Parathyroid adenoma (tissue), 2 donors: ENCODE data around the gene NME2.

ENCODE experiments used
- H2AFZ ChIP-seq: fragments of 300-600 bp; sonication (generic); one replicate; pipeline ENCODE4 v1.7.0; 2017; ENCODE audit warnings: antibody characterized with exemption, mild to moderate bottlenecking
- H3K27ac ChIP-seq: fragments of 300-600 bp; sonication (generic); one replicate; pipeline ENCODE4 v1.7.0; 2017
- H3K27me3 ChIP-seq: fragments of 300-600 bp; sonication (generic); one replicate; pipeline ENCODE4 v1.7.0; 2017; ENCODE audit warnings: low read length; ENCODE audit not compliant: control insufficient read depth, insufficient read depth
- H3K36me3 ChIP-seq: fragments of 300-600 bp; sonication (generic); one replicate; pipeline ENCODE4 v1.7.0; 2017; ENCODE audit warnings: low read length; ENCODE audit not compliant: control insufficient read depth, insufficient read depth
- H3K4me1 ChIP-seq: fragments of 300-600 bp; sonication (generic); one replicate; pipeline ENCODE4 v1.7.0; 2017; ENCODE audit warnings: control low read depth
- H3K4me2 ChIP-seq: fragments of 300-600 bp; sonication (generic); one replicate; pipeline ENCODE4 v1.7.0; 2017; ENCODE audit warnings: low read length
- H3K4me3 ChIP-seq: fragments of 300-600 bp; sonication (generic); one replicate; pipeline ENCODE4 v1.7.0; 2017; ENCODE audit warnings: low read depth, low read length
- H3K79me2 ChIP-seq: fragments of 300-600 bp; sonication (generic); one replicate; pipeline ENCODE4 v1.7.0; 2017; ENCODE audit warnings: control low read depth
- H3K9ac ChIP-seq: fragments of 300-600 bp; sonication (generic); one replicate; pipeline ENCODE4 v1.7.0; 2017; ENCODE audit warnings: mild to moderate bottlenecking
- H3K9me3 ChIP-seq: fragments of 300-600 bp; sonication (generic); one replicate; pipeline ENCODE4 v1.7.0; 2017; ENCODE audit warnings: low read length; ENCODE audit not compliant: control insufficient read depth
- TF ChIP-seq, protein P1 (sequence below): fragments of 300-600 bp; sonication (generic); IDR thresholded peaks from one replicate; pipeline ENCODE4 v1.7.0; 2017; ENCODE audit warnings: antibody characterized with exemption, mild to moderate bottlenecking
- donor health status: primary hyperparathyroidism.

Gene NME2

DNA sequence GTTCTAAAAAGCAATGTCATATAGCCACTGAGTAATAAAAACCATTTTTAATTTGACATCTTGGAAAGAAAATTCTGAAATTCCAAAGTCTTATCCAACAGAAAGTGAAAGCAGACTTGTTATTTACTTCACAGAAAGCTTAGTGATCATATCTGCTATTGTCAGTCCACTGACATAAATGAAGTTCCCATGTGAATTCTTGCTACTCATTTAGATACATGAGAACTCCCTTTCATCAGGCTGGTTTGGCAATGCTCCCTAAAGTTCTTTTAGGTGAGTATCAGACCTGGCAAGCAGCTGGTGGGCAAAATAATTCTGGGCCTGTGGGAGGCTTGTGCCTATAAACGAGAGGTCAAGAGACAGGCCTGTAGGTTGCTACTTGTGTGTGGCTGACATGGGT lies 23.4 kb downstream of the NME2 start:
- no peaks in the 10 kb centered on the region for H3K27me3 ChIP-seq
- H3K27ac ChIP-seq: no peak overlapping the region

DNA sequence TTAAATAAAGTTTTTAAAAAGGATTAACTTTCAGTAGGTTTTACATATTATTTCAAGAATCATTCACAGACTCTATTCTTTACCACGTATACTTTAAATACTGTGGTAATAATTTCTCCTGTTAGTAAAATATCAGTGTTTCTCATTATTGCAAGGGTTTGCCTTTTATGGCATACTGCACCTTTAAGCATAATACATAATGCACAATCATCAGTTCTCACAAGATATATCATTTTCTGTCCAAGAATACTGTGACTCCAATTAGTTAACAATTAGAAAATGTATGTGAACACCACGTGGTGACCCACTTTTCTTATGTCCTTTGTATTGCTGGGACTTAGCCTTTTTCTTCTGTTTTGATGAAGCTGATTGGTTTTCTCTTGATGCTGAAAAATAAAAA lies 25.7 kb downstream of the NME2 start:
- H3K36me3 ChIP-seq: no peaks in the 10 kb centered on the region
- H3K4me3 ChIP-seq: no peak overlapping the region
- H3K27me3 ChIP-seq: no peaks in the 10 kb centered on the region
- no peak overlapping the region for H3K27ac ChIP-seq
- no peaks in the 10 kb centered on the region for H3K79me2 ChIP-seq
- TF ChIP-seq, protein P1, sequence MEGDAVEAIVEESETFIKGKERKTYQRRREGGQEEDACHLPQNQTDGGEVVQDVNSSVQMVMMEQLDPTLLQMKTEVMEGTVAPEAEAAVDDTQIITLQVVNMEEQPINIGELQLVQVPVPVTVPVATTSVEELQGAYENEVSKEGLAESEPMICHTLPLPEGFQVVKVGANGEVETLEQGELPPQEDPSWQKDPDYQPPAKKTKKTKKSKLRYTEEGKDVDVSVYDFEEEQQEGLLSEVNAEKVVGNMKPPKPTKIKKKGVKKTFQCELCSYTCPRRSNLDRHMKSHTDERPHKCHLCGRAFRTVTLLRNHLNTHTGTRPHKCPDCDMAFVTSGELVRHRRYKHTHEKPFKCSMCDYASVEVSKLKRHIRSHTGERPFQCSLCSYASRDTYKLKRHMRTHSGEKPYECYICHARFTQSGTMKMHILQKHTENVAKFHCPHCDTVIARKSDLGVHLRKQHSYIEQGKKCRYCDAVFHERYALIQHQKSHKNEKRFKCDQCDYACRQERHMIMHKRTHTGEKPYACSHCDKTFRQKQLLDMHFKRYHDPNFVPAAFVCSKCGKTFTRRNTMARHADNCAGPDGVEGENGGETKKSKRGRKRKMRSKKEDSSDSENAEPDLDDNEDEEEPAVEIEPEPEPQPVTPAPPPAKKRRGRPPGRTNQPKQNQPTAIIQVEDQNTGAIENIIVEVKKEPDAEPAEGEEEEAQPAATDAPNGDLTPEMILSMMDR: no peak
- H3K9ac ChIP-seq: no peak overlapping the region
- no peaks in the 10 kb centered on the region for H3K4me1 ChIP-seq
- no peak overlapping the region for H3K4me2 ChIP-seq
- H3K9me3 ChIP-seq: no peaks in the 10 kb centered on the region
- H2AFZ ChIP-seq: no peak overlapping the region

More for the DNA sequence above, 23.4 kb downstream of the NME2 start:
- TF ChIP-seq, protein P1: no peak
- Histone ChIP-seq H3K4me1 (no peaks in the 10 kb centered on the region), H3K36me3 (no peaks in the 10 kb centered on the region), H2AFZ (no peak overlapping the region), H3K4me2 (no peak overlapping the region), H3K4me3 (no peak overlapping the region), H3K9ac (no peak overlapping the region), H3K9me3 (no peaks in the 10 kb centered on the region), H3K79me2 (no peaks in the 10 kb centered on the region)

GRCh38 chr17:51197754-51198153 lies 31.5 kb downstream of the NME2 start:
- Histone ChIP-seq H3K4me3 (no peak overlapping the region), H3K9me3 (no peaks in the 10 kb centered on the region), H3K4me1 (no peaks in the 10 kb centered on the region), H3K36me3 (no peaks in the 10 kb centered on the region), H3K27me3 (no peaks in the 10 kb centered on the region), H2AFZ (no peak overlapping the region), H3K9ac (no peak overlapping the region), H3K79me2 (no peaks in the 10 kb centered on the region), H3K27ac (no peak overlapping the region), H3K4me2 (no peak overlapping the region)
- TF ChIP-seq, protein P1: no peak

DNA sequence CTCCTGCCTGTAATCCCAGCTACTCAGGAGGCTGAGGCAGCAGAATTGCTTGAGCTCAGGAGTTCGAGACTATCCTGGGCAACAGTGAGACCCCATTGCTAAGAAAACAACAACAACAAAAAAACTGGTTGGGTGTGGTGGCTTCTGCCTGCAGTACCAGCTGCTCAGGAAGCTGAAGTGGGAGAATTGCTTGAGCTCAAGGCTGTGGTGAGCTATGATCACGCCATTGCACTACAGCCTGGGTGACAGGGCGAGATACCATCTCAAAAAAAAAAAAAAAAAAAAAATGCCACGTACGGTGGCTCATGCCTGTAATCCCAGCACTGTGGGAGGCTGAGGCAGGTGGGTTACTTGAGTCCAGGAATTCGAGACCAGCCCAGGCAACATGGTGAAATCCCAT lies 34.1 kb downstream of the NME2 start:
- H3K4me1 ChIP-seq: no peaks in the 10 kb centered on the region
- no peaks in the 10 kb centered on the region for H3K9me3 ChIP-seq
- no peaks in the 10 kb centered on the region for H3K36me3 ChIP-seq
- no peak overlapping the region for H3K4me3 ChIP-seq
- no peak overlapping the region for H3K27ac ChIP-seq
- H3K4me2 ChIP-seq: no peak overlapping the region
- no peaks in the 10 kb centered on the region for H3K27me3 ChIP-seq
- H3K79me2 ChIP-seq: no peaks in the 10 kb centered on the region
- no peak overlapping the region for H2AFZ ChIP-seq
- TF ChIP-seq, protein P1: no peak
- no peak overlapping the region for H3K9ac ChIP-seq

DNA sequence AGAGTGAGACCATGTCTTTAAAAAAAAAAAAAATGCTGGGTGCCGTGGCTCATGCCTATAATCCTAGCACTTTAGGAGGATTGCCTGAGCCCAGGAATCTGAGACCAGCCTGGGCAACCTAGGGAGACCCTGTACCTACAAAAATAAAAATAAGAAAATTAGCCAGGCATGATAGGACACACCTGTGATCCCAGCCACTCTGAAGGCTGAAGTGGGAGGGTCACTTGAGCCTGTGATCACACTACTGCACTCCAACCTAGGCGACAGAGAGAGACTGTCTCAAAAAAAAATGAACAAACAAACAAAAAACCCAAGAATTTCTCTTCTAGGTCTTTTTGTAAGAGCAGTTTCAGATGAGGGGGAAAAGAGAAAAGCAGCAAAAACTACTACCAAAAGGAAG lies 34.6 kb downstream of the NME2 start:
- Histone ChIP-seq H3K9me3 (no peaks in the 10 kb centered on the region), H3K4me1 (no peaks in the 10 kb centered on the region), H3K9ac (no peak overlapping the region), H3K36me3 (no peaks in the 10 kb centered on the region), H3K27me3 (no peaks in the 10 kb centered on the region), H3K79me2 (no peaks in the 10 kb centered on the region), H3K4me2 (no peak overlapping the region), H3K4me3 (no peak overlapping the region), H2AFZ (no peak overlapping the region), H3K27ac (no peak overlapping the region)
- TF ChIP-seq, protein P1: no peak
